Chondrocyte (in vitro differentiated cells): ENCODE measurements around the gene DIRAS3. TPM values are rescaled to one million over a fixed set of nuclear protein-coding genes. Genes with fewer than 3 reads are reported as not detected.

Experiments used
- DNase-seq: peaks from one replicate; pipeline ENCODE4 v3.0.0; 2021; ENCODE audit warnings: mixed read lengths, low spot score
- H3K27ac Mint-ChIP-seq: one replicate; pipeline ENCODE4 v1.8.0; 2021; ENCODE audit warnings: mild to moderate bottlenecking, moderate library complexity, mixed read lengths; ENCODE audit not compliant: unreplicated experiment
- H3K27me3 Mint-ChIP-seq: 2 replicates; pipeline ENCODE4 v1.8.0; 2021; ENCODE audit warnings: low read depth, mixed read lengths
- H3K36me3 Mint-ChIP-seq: 2 replicates; pipeline ENCODE4 v1.8.0; 2021; ENCODE audit warnings: low read depth, mixed read lengths
- H3K4me1 Mint-ChIP-seq: 2 replicates; pipeline ENCODE4 v1.8.0; 2021; ENCODE audit warnings: low read depth, mild to moderate bottlenecking, mixed read lengths
- H3K4me3 Mint-ChIP-seq: one replicate; pipeline ENCODE4 v1.8.0; 2021; ENCODE audit warnings: mild to moderate bottlenecking, moderate library complexity, mixed read lengths; ENCODE audit not compliant: unreplicated experiment
- H3K9me3 Mint-ChIP-seq: 2 replicates; pipeline ENCODE4 v1.8.0; 2021; ENCODE audit warnings: low read depth, mixed read lengths
- long read RNA-seq: library from polyadenylated mRNA; stranded (forward); transcript quantifications from one replicate; pipeline ENCODE4 v2.0.0, GENCODE V29; 2021
- total RNA-seq: library from RNA; stranded (reverse); gene quantifications from 3 replicates; pipeline ENCODE4 v1.2.1, GENCODE V29; 2021
- TF ChIP-seq, protein P1 (sequence below): fragments of 200-600 bp; sonication (generic); IDR thresholded peaks from 2 replicates; pipeline ENCODE4 v1.5.0; 2021; ENCODE audit warnings: antibody characterized with exemption, mild to moderate bottlenecking, moderate library complexity

The DIRAS3 gene, protein sequence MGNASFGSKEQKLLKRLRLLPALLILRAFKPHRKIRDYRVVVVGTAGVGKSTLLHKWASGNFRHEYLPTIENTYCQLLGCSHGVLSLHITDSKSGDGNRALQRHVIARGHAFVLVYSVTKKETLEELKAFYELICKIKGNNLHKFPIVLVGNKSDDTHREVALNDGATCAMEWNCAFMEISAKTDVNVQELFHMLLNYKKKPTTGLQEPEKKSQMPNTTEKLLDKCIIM
- total RNA-seq: 0.30 to 0.62 TPM (median 0.36 TPM) in 3 replicates
- long read RNA-seq: 0 reads

DNA sequence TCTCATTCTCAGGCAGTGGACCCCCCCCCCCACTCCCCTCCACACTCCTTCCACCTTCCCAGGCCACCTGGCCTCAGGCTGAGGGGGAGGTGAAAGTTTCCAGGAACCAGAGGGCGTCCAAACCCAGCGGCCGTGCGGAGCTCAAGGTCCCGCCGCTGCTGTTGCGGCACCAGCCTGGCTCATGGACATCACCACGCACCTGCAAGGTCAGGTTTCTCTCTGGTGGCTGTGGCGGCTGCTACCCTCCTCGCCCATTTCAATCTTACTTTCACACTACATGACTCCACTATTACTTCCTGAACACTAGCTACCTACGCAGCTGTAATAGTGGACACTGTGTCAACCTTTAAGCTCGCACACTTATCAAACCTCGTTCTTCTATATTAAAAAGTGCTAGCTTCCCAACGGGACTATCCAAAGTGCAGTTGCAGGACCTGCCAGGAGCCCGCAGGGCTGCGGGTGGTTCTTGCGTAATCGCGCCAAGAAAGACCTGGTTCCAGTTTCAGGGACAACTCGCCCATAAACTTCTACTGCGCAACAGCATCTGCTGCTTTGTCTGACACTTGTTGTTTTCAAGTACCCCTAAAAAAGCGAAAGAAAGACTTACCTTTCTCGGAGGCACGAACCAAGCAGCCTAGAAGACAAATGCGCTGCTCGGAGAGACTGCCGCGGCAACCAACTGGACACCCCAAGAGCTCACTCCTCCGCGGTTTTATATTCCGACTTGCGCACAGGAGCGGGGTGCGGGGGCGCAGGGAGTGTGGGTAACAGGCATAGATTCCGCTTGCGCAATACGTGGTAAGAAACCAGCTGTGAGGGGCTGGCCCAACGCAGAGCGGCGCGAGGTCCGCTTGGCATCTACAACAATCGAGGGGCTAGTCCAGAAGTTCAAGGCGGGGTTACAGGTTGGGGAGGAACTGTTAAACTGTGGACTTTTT, at the start of gene DIRAS3:
Gene DIRAS3 (minus strand): TSS at position 687 of the 938 bp plus-strand sequence. CDS start 3,330 bp downstream, outside the sequence.
- DNase-seq: no peak
- H3K4me3 Mint-ChIP-seq: peak within 1 kb of the TSS; percentile 70
- TF ChIP-seq, protein P1, sequence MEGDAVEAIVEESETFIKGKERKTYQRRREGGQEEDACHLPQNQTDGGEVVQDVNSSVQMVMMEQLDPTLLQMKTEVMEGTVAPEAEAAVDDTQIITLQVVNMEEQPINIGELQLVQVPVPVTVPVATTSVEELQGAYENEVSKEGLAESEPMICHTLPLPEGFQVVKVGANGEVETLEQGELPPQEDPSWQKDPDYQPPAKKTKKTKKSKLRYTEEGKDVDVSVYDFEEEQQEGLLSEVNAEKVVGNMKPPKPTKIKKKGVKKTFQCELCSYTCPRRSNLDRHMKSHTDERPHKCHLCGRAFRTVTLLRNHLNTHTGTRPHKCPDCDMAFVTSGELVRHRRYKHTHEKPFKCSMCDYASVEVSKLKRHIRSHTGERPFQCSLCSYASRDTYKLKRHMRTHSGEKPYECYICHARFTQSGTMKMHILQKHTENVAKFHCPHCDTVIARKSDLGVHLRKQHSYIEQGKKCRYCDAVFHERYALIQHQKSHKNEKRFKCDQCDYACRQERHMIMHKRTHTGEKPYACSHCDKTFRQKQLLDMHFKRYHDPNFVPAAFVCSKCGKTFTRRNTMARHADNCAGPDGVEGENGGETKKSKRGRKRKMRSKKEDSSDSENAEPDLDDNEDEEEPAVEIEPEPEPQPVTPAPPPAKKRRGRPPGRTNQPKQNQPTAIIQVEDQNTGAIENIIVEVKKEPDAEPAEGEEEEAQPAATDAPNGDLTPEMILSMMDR: no peak
- peaks cover 11% of the 10 kb centered on the region for H3K4me1 Mint-ChIP-seq
- no peak within 1 kb of the TSS for H3K27ac Mint-ChIP-seq
- no peaks in the 10 kb centered on the region for H3K27me3 Mint-ChIP-seq
- H3K36me3 Mint-ChIP-seq: peaks cover 3% of the 10 kb centered on the region
- H3K9me3 Mint-ChIP-seq: peaks cover 3% of the 10 kb centered on the region

DNA sequence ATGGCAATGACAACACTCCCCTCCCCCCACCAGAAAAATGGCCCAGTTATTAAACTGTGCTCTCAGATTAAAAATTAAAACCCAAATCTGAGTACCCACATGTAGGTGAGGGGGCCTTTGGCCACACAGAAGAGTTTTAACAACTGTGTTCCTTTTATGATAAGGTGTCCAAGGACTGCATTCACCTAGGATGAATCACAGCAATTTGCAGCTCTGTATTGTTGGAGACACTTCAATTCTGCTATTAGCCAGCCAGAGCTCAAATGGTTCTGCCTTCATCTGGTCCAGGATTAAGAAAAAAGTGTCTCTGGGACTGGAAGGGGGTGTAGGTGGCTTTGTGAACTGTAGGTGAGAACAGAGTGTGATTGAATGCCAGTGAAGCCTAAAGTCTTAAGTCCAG, 43.3 kb upstream of the DIRAS3 start:
- Mint-ChIP-seq H3K4me1 (no peaks in the 10 kb centered on the region), H3K27me3 (no peaks in the 10 kb centered on the region), H3K4me3 (no peak overlapping the region), H3K36me3 (peaks cover 16% of the 10 kb centered on the region), H3K27ac (no peak overlapping the region), H3K9me3 (peaks cover 44% of the 10 kb centered on the region)
- DNase-seq: no peak
- TF ChIP-seq, protein P1: no peak

DNA sequence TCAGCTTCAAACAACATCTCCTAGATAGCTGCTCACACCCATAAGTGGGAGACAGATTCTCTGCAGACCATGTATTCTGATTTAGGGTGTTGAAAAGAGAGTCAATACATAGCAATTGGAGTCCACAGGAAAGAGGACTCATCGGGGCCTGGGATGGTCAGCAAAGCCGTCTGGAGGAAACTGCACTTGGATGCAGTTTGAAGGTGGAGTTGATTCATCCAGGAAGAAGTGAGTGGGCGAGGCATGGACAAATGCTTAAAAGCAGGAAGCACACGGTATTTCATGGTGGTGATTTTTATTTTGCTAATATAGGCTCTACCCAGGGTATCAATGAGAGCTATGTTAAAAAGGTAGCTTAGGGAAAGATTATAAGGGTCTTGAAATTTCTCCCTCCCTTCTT, 36.8 kb upstream of the DIRAS3 start:
- TF ChIP-seq, protein P1: no peak
- peaks cover 40% of the 10 kb centered on the region for H3K9me3 Mint-ChIP-seq
- no peak overlapping the region for H3K27ac Mint-ChIP-seq
- H3K27me3 Mint-ChIP-seq: no peaks in the 10 kb centered on the region
- H3K4me1 Mint-ChIP-seq: no peaks in the 10 kb centered on the region
- DNase-seq: no peak
- no peak overlapping the region for H3K4me3 Mint-ChIP-seq
- H3K36me3 Mint-ChIP-seq: peaks cover 11% of the 10 kb centered on the region

DNA sequence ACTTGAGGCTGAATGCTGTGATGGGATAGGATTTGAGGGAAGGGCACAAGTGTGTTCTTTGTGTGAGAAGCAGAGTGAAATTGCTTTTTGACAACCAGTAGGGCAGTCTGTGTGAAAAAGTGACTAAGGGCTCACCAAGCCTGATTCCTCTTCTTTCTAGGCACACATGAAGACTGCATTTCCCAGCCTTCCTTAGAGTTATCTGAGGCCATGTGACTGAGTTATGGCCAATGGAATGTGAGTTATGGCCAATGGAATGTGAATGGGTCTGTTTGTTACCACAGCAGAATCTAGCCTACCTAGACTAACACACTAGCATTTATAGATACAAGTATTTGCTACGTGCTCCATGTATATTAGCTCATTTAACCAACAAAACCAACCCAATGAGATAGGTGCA, 35.3 kb upstream of the DIRAS3 start:
- H3K4me3 Mint-ChIP-seq: no peak overlapping the region
- H3K4me1 Mint-ChIP-seq: no peaks in the 10 kb centered on the region
- peaks cover 7% of the 10 kb centered on the region for H3K36me3 Mint-ChIP-seq
- TF ChIP-seq, protein P1: no peak
- H3K9me3 Mint-ChIP-seq: peaks cover 31% of the 10 kb centered on the region
- no peaks in the 10 kb centered on the region for H3K27me3 Mint-ChIP-seq
- DNase-seq: no peak
- no peak overlapping the region for H3K27ac Mint-ChIP-seq

DNA sequence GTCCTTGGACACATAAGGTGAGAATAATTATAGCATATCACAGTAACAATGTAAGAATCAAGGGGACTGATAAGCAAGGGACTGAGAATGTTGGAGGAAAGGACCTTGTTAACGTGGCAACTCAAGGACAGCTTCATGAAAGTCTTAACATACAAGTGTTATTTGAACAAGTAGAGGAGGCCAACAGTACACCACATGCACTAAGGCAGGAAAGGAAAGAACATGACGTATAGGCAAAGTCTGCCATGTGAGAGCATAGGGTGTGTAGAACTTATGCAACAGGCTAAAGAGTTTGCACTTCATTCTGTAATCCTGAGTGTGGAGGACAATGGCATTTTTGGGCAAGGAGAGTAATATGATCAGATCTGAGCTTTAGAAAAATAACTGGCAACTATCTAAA, 33.3 kb upstream of the DIRAS3 start:
- H3K27ac Mint-ChIP-seq: no peak overlapping the region
- TF ChIP-seq, protein P1: no peak
- H3K4me1 Mint-ChIP-seq: no peaks in the 10 kb centered on the region
- peaks cover 10% of the 10 kb centered on the region for H3K9me3 Mint-ChIP-seq
- H3K4me3 Mint-ChIP-seq: no peak overlapping the region
- no peak for DNase-seq
- no peaks in the 10 kb centered on the region for H3K36me3 Mint-ChIP-seq
- no peaks in the 10 kb centered on the region for H3K27me3 Mint-ChIP-seq
